GM12892 (cell line): ENCODE measurements around the gene PACSIN3.

Source experiments
- POLR2A ChIP-seq: IDR thresholded peaks from 2 replicates; pipeline ENCODE4 v1.6.1; 2011; ENCODE audit warnings: low read depth, low read length, control low read depth
- POLR2AphosphoS5 ChIP-seq: IDR thresholded peaks from 2 replicates; pipeline ENCODE4 v1.6.1; 2011; ENCODE audit warnings: low read depth, low read length, control low read depth
- TAF1 ChIP-seq: IDR thresholded peaks from 2 replicates; pipeline ENCODE4 v1.6.1; 2011; ENCODE audit warnings: low read depth, mild to moderate bottlenecking, control low read depth, low read length, borderline replicate concordance

- TF ChIP-seq POLR2A (no peak), POLR2AphosphoS5 (no peak), TAF1 (no peak)
These were observed 8.9 kb downstream of the PACSIN3 start for GRCh38 chr11:47177229-47177845.
